ENCODE results near the gene LRBA.

Gene LRBA

DNA sequence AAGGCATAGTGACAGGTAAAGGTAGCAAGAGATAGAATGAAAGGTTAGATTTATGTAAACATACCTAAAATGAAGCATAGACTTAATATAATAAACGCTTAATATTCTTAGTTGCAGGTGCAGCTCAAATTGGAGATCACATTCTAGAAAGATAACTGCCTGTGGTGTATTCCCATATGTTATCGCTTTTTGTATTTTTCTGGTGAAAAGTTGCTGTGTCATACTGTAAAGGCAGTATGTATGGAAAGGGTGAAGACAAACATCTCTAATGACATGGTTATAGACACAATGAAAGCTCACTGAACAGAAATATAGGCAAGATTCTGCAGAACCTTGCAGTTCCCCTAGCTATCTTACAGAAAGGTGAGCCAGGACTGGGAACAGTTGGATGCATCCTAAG lies 696.6 kb downstream of the LRBA start:
- Histone ChIP-seq H3K27me3 (ENCODE audit: control insufficient read depth, insufficient read depth, low read length) (peaks cover 9% of the 10 kb centered on the region), H3K4me1 (ENCODE audit: control insufficient read depth, low read depth, low read length) (peaks cover 11% of the 10 kb centered on the region), H3K9ac (ENCODE audit: low read length) (no peak overlapping the region), H3K9me3 (ENCODE audit: control insufficient read depth, low read depth, low read length) (no peaks in the 10 kb centered on the region), H3K4me3 (ENCODE audit: low read length) (no peak overlapping the region), H3K36me3 (ENCODE audit: control insufficient read depth, low read depth, low read length) (no peaks in the 10 kb centered on the region), H3K27ac (ENCODE audit: low read length) (no peak overlapping the region)

DNA sequence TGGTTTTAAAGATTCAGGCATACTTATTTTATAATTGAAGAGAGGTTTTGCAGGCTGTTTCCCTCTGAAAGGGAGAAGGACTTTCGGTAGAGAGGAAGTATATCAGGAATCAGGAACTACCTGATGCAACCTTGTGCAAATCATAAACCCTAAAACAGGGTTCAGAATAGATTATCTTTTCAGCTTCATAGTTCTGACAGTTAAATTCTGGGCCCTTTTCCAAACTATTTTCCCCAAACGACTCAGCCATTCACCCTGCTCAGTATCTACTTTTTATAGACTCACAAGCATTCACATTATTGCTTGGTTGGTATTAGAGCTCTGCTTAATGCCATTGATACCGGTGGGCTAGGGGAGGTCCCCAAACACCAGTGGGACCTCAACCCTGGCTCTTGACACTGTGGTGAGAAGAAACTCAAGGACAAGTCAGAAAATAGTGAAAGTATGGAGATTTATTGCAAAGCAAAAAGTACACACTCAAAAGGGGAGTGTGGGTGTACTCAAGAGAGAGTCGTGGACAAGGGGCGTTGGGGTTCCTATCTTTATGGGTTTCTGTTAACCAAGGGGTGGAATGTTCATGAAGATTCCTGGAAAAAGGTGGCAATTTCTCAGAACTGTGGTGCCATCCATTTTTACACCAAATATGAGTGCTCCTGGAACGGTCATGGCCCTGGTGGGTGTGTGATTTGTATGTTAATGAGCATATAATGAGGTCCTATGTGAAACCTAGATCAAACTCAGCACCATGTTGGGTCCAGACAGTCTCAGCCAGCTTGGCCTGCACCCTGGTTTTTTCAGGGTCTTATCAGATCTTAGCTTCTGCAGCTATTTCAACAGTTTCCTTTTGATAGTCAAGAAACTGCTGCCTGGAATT lies 698.5 kb downstream of the LRBA start:
- H3K9ac ChIP-seq (ENCODE audit: low read length): no peak overlapping the region

DNA sequence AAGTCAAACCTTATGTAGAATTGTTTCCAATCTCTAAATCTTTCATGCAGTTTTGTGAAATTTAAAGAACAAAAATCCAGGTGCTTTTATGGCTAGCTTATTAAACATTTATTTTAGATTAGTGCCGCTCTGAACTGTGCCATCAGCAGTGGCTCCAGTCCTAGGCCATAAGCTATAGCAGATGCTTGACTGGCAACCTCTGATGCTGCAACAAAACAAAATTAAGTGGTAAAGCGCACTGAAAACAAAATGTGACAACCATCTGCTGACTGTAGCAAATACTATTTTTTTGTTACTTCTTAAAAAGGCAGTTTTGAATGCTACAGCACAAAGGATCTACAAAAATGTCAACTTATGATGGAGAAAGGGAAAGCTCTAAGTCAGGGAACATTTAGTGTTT lies 699.4 kb downstream of the LRBA start:
- peaks cover 9% of the 10 kb centered on the region for H3K27me3 ChIP-seq (ENCODE audit: control insufficient read depth, insufficient read depth, low read length)
- no peak overlapping the region for H3K27ac ChIP-seq (ENCODE audit: low read length)
- no peak overlapping the region for H3K4me3 ChIP-seq (ENCODE audit: low read length)
- no peaks in the 10 kb centered on the region for H3K36me3 ChIP-seq (ENCODE audit: control insufficient read depth, low read depth, low read length)
- H3K4me1 ChIP-seq (ENCODE audit: control insufficient read depth, low read depth, low read length): peaks cover 11% of the 10 kb centered on the region
- H3K9me3 ChIP-seq (ENCODE audit: control insufficient read depth, low read depth, low read length): no peaks in the 10 kb centered on the region
- H3K9ac ChIP-seq (ENCODE audit: low read length): no peak overlapping the region

More for the DNA sequence above, 698.5 kb downstream of the LRBA start:
- Histone ChIP-seq H3K9me3 (ENCODE audit: control insufficient read depth, low read depth, low read length) (no peaks in the 10 kb centered on the region), H3K36me3 (ENCODE audit: control insufficient read depth, low read depth, low read length) (no peaks in the 10 kb centered on the region), H3K4me3 (ENCODE audit: low read length) (no peak overlapping the region), H3K4me1 (ENCODE audit: control insufficient read depth, low read depth, low read length) (peaks cover 11% of the 10 kb centered on the region), H3K27me3 (ENCODE audit: control insufficient read depth, insufficient read depth, low read length) (peaks cover 9% of the 10 kb centered on the region), H3K27ac (ENCODE audit: low read length) (no peak overlapping the region)

DNA sequence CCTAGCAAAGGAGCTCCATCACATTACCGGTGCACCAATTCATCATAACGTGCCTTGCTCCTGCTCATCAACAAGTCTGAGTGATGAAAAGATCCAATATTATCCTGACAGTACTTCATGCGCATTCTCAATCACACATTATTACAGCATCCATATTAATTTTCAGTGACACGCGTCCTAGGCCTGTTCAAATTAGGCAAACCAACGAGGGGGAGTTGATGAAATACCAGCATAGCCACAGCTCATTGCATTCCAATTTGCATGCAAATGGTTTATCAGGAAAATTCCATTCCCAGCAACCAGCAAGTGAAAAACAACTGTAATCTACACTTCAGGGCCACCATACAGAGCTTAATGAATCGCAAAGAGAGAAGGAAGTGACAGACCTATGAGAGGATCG lies 699.9 kb downstream of the LRBA start:
- peaks cover 9% of the 10 kb centered on the region for H3K27me3 ChIP-seq (ENCODE audit: control insufficient read depth, insufficient read depth, low read length)
- H3K9me3 ChIP-seq (ENCODE audit: control insufficient read depth, low read depth, low read length): no peaks in the 10 kb centered on the region
- no peak overlapping the region for H3K27ac ChIP-seq (ENCODE audit: low read length)
- no peaks in the 10 kb centered on the region for H3K36me3 ChIP-seq (ENCODE audit: control insufficient read depth, low read depth, low read length)
- peaks cover 11% of the 10 kb centered on the region for H3K4me1 ChIP-seq (ENCODE audit: control insufficient read depth, low read depth, low read length)
- no peak overlapping the region for H3K4me3 ChIP-seq (ENCODE audit: low read length)
- H3K9ac ChIP-seq (ENCODE audit: low read length): no peak overlapping the region

DNA sequence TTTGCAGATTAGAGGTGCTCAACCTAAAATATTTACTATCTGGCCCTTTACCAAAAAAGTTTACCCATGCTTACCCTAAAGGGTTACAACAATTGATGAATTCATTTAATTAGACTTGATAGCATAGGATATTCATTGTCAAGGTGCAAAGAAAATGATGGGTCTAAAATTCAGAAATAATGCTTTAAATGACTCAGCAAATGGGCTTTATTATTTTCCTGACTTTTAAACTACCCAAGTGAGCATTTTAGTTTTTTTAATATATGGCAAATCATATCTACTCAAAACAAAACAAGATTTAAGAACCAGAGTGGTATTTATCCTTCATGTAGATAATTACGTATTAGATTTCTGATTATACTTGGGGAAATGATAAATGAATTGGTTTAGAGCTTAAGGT lies 701.1 kb downstream of the LRBA start:
- Histone ChIP-seq H3K9ac (ENCODE audit: low read length) (no peak overlapping the region), H3K27me3 (ENCODE audit: control insufficient read depth, insufficient read depth, low read length) (peaks cover 9% of the 10 kb centered on the region), H3K36me3 (ENCODE audit: control insufficient read depth, low read depth, low read length) (no peaks in the 10 kb centered on the region), H3K4me1 (ENCODE audit: control insufficient read depth, low read depth, low read length) (peaks cover 11% of the 10 kb centered on the region), H3K4me3 (ENCODE audit: low read length) (no peak overlapping the region), H3K27ac (ENCODE audit: low read length) (no peak overlapping the region), H3K9me3 (ENCODE audit: control insufficient read depth, low read depth, low read length) (no peaks in the 10 kb centered on the region)

DNA sequence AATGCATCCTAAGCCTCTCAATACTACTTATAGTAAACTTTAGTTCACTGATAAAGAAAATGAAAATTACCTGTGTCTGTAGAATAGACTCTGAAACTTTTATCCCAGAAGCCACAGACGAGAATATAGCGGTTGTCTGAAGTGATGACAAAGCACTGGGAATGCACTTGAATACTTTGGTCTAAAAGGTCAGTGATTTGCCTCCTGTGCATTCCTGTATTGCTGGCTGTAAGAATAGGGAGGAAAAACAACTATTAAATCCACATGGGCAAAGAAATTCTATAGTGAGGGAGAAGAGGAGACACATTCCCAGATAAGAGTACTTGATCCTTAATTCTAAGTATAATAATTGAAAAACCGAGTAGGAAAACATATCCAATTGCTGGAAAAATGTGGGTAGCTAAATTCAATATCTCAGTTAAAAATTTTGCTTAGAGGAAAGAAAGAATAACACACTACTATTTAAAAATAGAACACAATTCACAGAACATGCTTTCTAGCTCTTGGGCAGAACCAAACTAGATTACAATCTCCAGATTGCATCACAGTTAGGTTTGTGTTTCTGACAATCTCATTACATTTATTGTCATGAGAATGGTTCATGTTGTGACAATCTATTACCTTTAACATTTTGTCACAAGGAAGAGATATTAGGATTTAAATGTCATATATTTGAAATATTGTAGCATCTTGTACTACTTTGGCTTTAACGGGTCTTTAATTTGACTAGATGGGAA lies 704.8 kb downstream of the LRBA start:
- peaks cover 6% of the 10 kb centered on the region for H3K4me1 ChIP-seq (ENCODE audit: control insufficient read depth, low read depth, low read length)
- no peak overlapping the region for H3K27ac ChIP-seq (ENCODE audit: low read length)

DNA sequence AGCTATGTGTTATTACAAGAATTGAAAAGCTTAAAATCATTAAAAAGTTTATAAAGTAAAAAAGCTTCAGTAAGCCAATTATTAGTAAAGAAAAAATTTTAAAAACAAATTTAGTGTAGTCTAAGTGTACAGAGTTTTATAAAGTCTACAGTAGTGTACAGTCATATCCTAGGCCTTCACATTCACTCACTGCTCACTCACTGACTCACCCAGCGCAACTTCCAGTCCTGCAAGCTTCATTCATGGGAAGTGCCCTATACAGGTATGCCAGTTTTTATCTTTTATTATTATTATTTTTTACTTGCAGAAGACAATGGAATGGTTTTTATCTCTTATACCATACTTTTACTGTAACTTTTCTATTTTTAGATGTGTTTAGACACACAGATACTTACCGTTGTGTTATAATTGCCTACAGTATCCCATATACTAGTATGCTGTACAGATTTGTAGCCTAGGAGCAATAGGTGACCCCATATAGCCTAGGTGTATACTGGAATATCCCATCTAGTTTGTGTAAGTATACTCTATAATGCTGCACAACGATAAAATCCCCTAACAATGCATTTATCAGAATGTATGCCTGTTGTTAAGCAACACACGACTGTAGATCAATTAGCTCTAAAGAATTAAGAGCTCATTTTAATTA lies 706.1 kb downstream of the LRBA start:
- no peak overlapping the region for H3K27ac ChIP-seq (ENCODE audit: low read length)

More for the DNA sequence above, 704.8 kb downstream of the LRBA start:
- no peaks in the 10 kb centered on the region for H3K27me3 ChIP-seq (ENCODE audit: control insufficient read depth, insufficient read depth, low read length)
- H3K9me3 ChIP-seq (ENCODE audit: control insufficient read depth, low read depth, low read length): no peaks in the 10 kb centered on the region
- no peak overlapping the region for H3K9ac ChIP-seq (ENCODE audit: low read length)
- no peaks in the 10 kb centered on the region for H3K36me3 ChIP-seq (ENCODE audit: control insufficient read depth, low read depth, low read length)
- H3K4me3 ChIP-seq (ENCODE audit: low read length): no peak overlapping the region

DNA sequence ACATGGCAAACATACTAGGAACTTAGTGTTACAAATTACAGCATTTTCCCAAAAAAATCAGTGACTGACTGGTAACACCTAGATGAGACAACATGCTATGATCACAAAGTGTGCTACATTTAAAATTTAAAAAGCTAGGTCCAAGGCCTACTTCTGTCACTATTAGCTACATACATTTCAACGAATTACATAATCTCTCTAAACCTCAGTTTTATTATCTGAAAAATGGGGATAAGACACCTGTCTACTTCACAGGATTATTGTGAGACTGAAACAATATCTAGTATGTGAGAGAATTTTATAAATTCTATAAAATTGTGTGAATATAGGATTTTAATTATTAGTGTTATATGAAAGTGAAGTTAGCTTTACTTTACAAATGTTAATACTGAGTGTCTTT lies 708.4 kb downstream of the LRBA start:
- Histone ChIP-seq H3K9ac (ENCODE audit: low read length) (no peak overlapping the region), H3K9me3 (ENCODE audit: control insufficient read depth, low read depth, low read length) (no peaks in the 10 kb centered on the region), H3K36me3 (ENCODE audit: control insufficient read depth, low read depth, low read length) (no peaks in the 10 kb centered on the region), H3K4me3 (ENCODE audit: low read length) (no peak overlapping the region), H3K4me1 (ENCODE audit: control insufficient read depth, low read depth, low read length) (peaks cover 3% of the 10 kb centered on the region), H3K27ac (ENCODE audit: low read length) (no peak overlapping the region), H3K27me3 (ENCODE audit: control insufficient read depth, insufficient read depth, low read length) (no peaks in the 10 kb centered on the region)

More for the DNA sequence above, 706.1 kb downstream of the LRBA start:
- no peaks in the 10 kb centered on the region for H3K9me3 ChIP-seq (ENCODE audit: control insufficient read depth, low read depth, low read length)
- no peak overlapping the region for H3K9ac ChIP-seq (ENCODE audit: low read length)
- no peaks in the 10 kb centered on the region for H3K36me3 ChIP-seq (ENCODE audit: control insufficient read depth, low read depth, low read length)
- peaks cover 3% of the 10 kb centered on the region for H3K4me1 ChIP-seq (ENCODE audit: control insufficient read depth, low read depth, low read length)
- H3K27me3 ChIP-seq (ENCODE audit: control insufficient read depth, insufficient read depth, low read length): no peaks in the 10 kb centered on the region
- H3K4me3 ChIP-seq (ENCODE audit: low read length): no peak overlapping the region

DNA sequence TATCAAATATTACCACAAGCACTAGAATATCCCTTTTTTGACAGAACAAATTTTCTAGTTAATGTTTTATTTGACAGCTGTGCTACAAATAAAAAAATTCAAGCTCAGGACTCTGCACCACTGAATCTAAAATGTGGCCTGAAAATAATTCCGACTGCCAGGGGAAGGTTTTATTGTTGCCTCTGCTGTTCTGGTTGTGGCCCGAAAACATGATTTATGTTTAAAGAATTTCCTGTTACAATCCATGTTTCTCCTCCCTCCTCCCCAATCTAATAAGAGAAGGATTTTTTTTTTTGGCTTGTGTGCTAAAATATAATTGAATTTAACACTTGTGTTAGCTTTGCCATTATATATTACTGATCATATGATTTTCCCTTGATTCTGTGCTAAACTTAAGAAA lies 709.1 kb downstream of the LRBA start:
- Histone ChIP-seq H3K27me3 (ENCODE audit: control insufficient read depth, insufficient read depth, low read length) (no peaks in the 10 kb centered on the region), H3K9ac (ENCODE audit: low read length) (no peak overlapping the region), H3K27ac (ENCODE audit: low read length) (no peak overlapping the region), H3K9me3 (ENCODE audit: control insufficient read depth, low read depth, low read length) (no peaks in the 10 kb centered on the region), H3K4me1 (ENCODE audit: control insufficient read depth, low read depth, low read length) (peaks cover 3% of the 10 kb centered on the region), H3K4me3 (ENCODE audit: low read length) (no peak overlapping the region), H3K36me3 (ENCODE audit: control insufficient read depth, low read depth, low read length) (no peaks in the 10 kb centered on the region)

DNA sequence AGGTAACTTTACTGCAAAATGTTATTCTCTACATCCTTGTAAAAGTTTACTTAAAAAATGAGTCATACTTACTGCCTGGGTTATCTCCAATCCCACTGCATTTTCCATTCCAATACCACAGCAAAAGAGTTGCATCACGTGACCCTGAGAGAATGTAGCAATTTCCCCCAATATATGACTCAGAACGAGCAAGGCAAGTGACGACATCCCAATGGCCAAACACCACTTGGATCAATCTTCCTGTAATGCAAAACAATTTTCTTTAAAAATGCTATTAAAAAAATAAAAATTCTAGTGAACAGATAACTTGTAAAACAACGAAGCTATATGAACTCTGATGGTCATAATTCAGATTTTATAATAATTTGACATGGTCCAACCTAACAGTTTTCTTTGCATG lies 712.5 kb downstream of the LRBA start:
- no peak overlapping the region for H3K4me3 ChIP-seq (ENCODE audit: low read length)
- H3K4me1 ChIP-seq (ENCODE audit: control insufficient read depth, low read depth, low read length): peaks cover 3% of the 10 kb centered on the region
- H3K9me3 ChIP-seq (ENCODE audit: control insufficient read depth, low read depth, low read length): no peaks in the 10 kb centered on the region
- H3K36me3 ChIP-seq (ENCODE audit: control insufficient read depth, low read depth, low read length): no peaks in the 10 kb centered on the region
- no peak overlapping the region for H3K9ac ChIP-seq (ENCODE audit: low read length)
- no peak overlapping the region for H3K27ac ChIP-seq (ENCODE audit: low read length)
- no peaks in the 10 kb centered on the region for H3K27me3 ChIP-seq (ENCODE audit: control insufficient read depth, insufficient read depth, low read length)

DNA sequence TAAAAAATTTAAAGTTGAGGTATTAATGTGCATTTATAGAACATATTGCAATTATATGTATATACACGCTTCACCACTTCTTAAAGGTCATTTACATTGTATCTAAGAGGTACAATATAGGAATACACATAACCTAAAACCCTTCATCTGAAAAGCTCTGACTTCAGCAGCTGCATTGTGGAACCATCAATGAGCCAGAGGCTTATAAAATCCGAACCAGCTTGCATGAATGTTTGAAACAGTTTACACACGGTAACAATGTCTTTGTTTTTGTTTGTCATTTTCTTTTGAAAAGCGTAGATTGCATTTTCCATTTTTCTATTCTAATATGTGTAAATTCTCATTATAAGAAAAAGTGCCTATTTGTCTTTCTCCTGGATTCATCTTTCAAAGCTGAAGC lies 715.3 kb downstream of the LRBA start:
- no peaks in the 10 kb centered on the region for H3K9me3 ChIP-seq (ENCODE audit: control insufficient read depth, low read depth, low read length)
- no peaks in the 10 kb centered on the region for H3K27me3 ChIP-seq (ENCODE audit: control insufficient read depth, insufficient read depth, low read length)
- H3K9ac ChIP-seq (ENCODE audit: low read length): no peak overlapping the region
- peaks cover 1% of the 10 kb centered on the region for H3K4me1 ChIP-seq (ENCODE audit: control insufficient read depth, low read depth, low read length)
- no peaks in the 10 kb centered on the region for H3K36me3 ChIP-seq (ENCODE audit: control insufficient read depth, low read depth, low read length)
- no peak overlapping the region for H3K4me3 ChIP-seq (ENCODE audit: low read length)
- H3K27ac ChIP-seq (ENCODE audit: low read length): no peak overlapping the region
